Stimulated activated naive B cell treated with anti-CD40 and anti-IgM and Interleukin-4, amounts not matched to agents 10 μg/mL and 1 μg/mL and 100 μg/mL, for 72 hours (primary cell): Measurements from ENCODE around the gene PNPT1.

Experiments used
- ATAC-seq, 2 donors: fragments of 150-1000 bp; cut with Tn5 transposase; replicated peaks; 2 replicates each; pipeline ENCODE4 v1.10.0; 2021; ENCODE audit warnings: moderate library complexity in 1 of 2
- DNase-seq: peaks from one replicate; pipeline ENCODE4 v3.0.0; 2021
- H3K27ac Mint-ChIP-seq: one replicate; pipeline ENCODE4 v1.8.0; 2022; ENCODE audit warnings: mild to moderate bottlenecking, mixed read lengths
- H3K27me3 Mint-ChIP-seq, 2 donors: one replicate each; pipeline ENCODE4 v1.8.0; 2022; ENCODE audit warnings: mixed read lengths in 2 of 2
- H3K36me3 Mint-ChIP-seq, 2 donors: one replicate each; pipeline ENCODE4 v1.8.0; 2022; ENCODE audit warnings: mixed read lengths in 2 of 2, mild to moderate bottlenecking in 1 of 2
- H3K4me1 Mint-ChIP-seq, 2 donors: one replicate each; pipeline ENCODE4 v1.8.0; 2022; ENCODE audit warnings: mixed read lengths in 2 of 2, mild to moderate bottlenecking in 1 of 2
- H3K4me3 Mint-ChIP-seq, 2 donors: one replicate each; pipeline ENCODE4 v1.8.0; 2022; ENCODE audit warnings: mild to moderate bottlenecking in 2 of 2, mixed read lengths in 2 of 2, moderate library complexity in 1 of 2
- H3K9me3 Mint-ChIP-seq, 2 donors: one replicate each; pipeline ENCODE4 v1.8.0; 2022; ENCODE audit warnings: mixed read lengths in 2 of 2, mild to moderate bottlenecking in 1 of 2

PNPT1 gene

GRCh38 chr2:55620123-55620779 is 73.4 kb downstream of the PNPT1 start:
- H3K4me3 Mint-ChIP-seq = peak overlapping the region; percentile 47 to 65
- no peak for ATAC-seq
- DNase-seq = no peak
- no peaks in the 10 kb centered on the region for H3K9me3 Mint-ChIP-seq
- H3K36me3 Mint-ChIP-seq = peaks cover 16 to 22% of the 10 kb centered on the region in 2 donors
- no peaks in the 10 kb centered on the region for H3K27me3 Mint-ChIP-seq
- peaks cover 24 to 28% of the 10 kb centered on the region in 2 donors for H3K4me1 Mint-ChIP-seq
- peak overlapping the region; percentile 25 for H3K27ac Mint-ChIP-seq

- no peak overlapping the region for H3K4me3 Mint-ChIP-seq
- no peak overlapping the region for H3K27ac Mint-ChIP-seq
- peaks cover 15 to 27% of the 10 kb centered on the region in 2 donors for H3K4me1 Mint-ChIP-seq
- peak; percentile 38 to 46 for ATAC-seq
- H3K9me3 Mint-ChIP-seq = no peaks in the 10 kb centered on the region
- H3K36me3 Mint-ChIP-seq = peaks cover 17 to 21% of the 10 kb centered on the region in 2 donors
- no peaks in the 10 kb centered on the region for H3K27me3 Mint-ChIP-seq
- DNase-seq = peak; percentile 27
Measured at GRCh38 chr2:55618275-55619055, 75.2 kb downstream of the PNPT1 start.

GRCh38 chr2:55618025-55618274 is 75.7 kb downstream of the PNPT1 start:
- DNase-seq (no peak), ATAC-seq (no peak)
- Mint-ChIP-seq H3K36me3 (peaks cover 17 to 21% of the 10 kb centered on the region in 2 donors), H3K27me3 (no peaks in the 10 kb centered on the region), H3K9me3 (no peaks in the 10 kb centered on the region), H3K4me1 (peaks cover 12 to 27% of the 10 kb centered on the region in 2 donors), H3K4me3 (no peak overlapping the region), H3K27ac (no peak overlapping the region)

GRCh38 chr2:55617175-55618024 is 76.2 kb downstream of the PNPT1 start, which contains the start of gene PPP4R3B:
Gene PPP4R3B, minus strand, starts transcription at chr2:55617622. Its CDS starts 337 bp downstream, at chr2:55617285.
- Mint-ChIP-seq H3K27ac (no peak within 1 kb of the TSS), H3K4me3 (no peak within 1 kb of the TSS), H3K27me3 (no peaks in the 10 kb centered on the region), H3K36me3 (peaks cover 15 to 17% of the 10 kb centered on the region in 2 donors), H3K4me1 (peaks cover 12 to 26% of the 10 kb centered on the region in 2 donors), H3K9me3 (no peaks in the 10 kb centered on the region)
- peak; percentile 100 for DNase-seq
- ATAC-seq = peak; percentile 87 to 89

- H3K27me3 Mint-ChIP-seq = no peaks in the 10 kb centered on the region
- no peak overlapping the region for H3K4me3 Mint-ChIP-seq
- H3K9me3 Mint-ChIP-seq = no peaks in the 10 kb centered on the region
- peaks cover 14 to 16% of the 10 kb centered on the region in 2 donors for H3K36me3 Mint-ChIP-seq
- no peak overlapping the region for H3K27ac Mint-ChIP-seq
- ATAC-seq (peak; percentile 6 to 14), DNase-seq (peak; percentile 21)
- peaks cover 12 to 23% of the 10 kb centered on the region in 2 donors for H3K4me1 Mint-ChIP-seq
Measured at GRCh38 chr2:55616551-55617174, 77.0 kb downstream of the PNPT1 start.

- ATAC-seq = no peak
- Mint-ChIP-seq H3K4me1 (peaks cover 21 to 33% of the 10 kb centered on the region in 2 donors), H3K9me3 (no peaks in the 10 kb centered on the region), H3K27ac (no peak overlapping the region), H3K4me3 (no peak overlapping the region), H3K36me3 (peaks cover 14 to 31% of the 10 kb centered on the region in 2 donors), H3K27me3 (no peaks in the 10 kb centered on the region)
- no peak for DNase-seq
Measured at GRCh38 chr2:55611997-55612396, 81.6 kb downstream of the PNPT1 start.

- H3K27ac Mint-ChIP-seq = no peak overlapping the region
- H3K36me3 Mint-ChIP-seq = peaks cover 17 to 35% of the 10 kb centered on the region in 2 donors
- ATAC-seq = no peak
- no peak overlapping the region for H3K4me3 Mint-ChIP-seq
- no peaks in the 10 kb centered on the region for H3K9me3 Mint-ChIP-seq
- peaks cover 21 to 33% of the 10 kb centered on the region in 2 donors for H3K4me1 Mint-ChIP-seq
- DNase-seq = no peak
- no peaks in the 10 kb centered on the region for H3K27me3 Mint-ChIP-seq
Measured at GRCh38 chr2:55610954-55611743, 82.5 kb downstream of the PNPT1 start.

GRCh38 chr2:55609938-55610578 is 83.6 kb downstream of the PNPT1 start:
- Mint-ChIP-seq H3K4me1 (peaks cover 17 to 27% of the 10 kb centered on the region in 2 donors), H3K27me3 (no peaks in the 10 kb centered on the region), H3K9me3 (no peaks in the 10 kb centered on the region), H3K27ac (peak overlapping the region; percentile 48), H3K36me3 (peaks cover 13 to 35% of the 10 kb centered on the region in 2 donors), H3K4me3 (no peak overlapping the region)
- ATAC-seq (no peak), DNase-seq (no peak)

- Mint-ChIP-seq H3K36me3 (peaks cover 11 to 33% of the 10 kb centered on the region in 2 donors), H3K4me3 (no peak overlapping the region), H3K27ac (no peak overlapping the region), H3K27me3 (no peaks in the 10 kb centered on the region), H3K4me1 (peaks cover 18 to 24% of the 10 kb centered on the region in 2 donors), H3K9me3 (no peaks in the 10 kb centered on the region)
- DNase-seq (no peak), ATAC-seq (no peak)
Measured at GRCh38 chr2:55609193-55609794, 84.3 kb downstream of the PNPT1 start.

- no peaks in the 10 kb centered on the region for H3K27me3 Mint-ChIP-seq
- DNase-seq = no peak
- H3K9me3 Mint-ChIP-seq = no peaks in the 10 kb centered on the region
- H3K4me3 Mint-ChIP-seq = no peak overlapping the region
- H3K27ac Mint-ChIP-seq = no peak overlapping the region
- ATAC-seq = no peak
- peaks cover 13 to 34% of the 10 kb centered on the region in 2 donors for H3K36me3 Mint-ChIP-seq
- H3K4me1 Mint-ChIP-seq = peaks cover 16 to 22% of the 10 kb centered on the region in 2 donors
Measured at GRCh38 chr2:55607717-55608116, 85.9 kb downstream of the PNPT1 start.

- no peak for ATAC-seq
- no peak for DNase-seq
- peaks cover 23 to 36% of the 10 kb centered on the region in 2 donors for H3K36me3 Mint-ChIP-seq
- no peak overlapping the region for H3K4me3 Mint-ChIP-seq
- no peak overlapping the region for H3K27ac Mint-ChIP-seq
- peaks cover 14 to 19% of the 10 kb centered on the region in 2 donors for H3K4me1 Mint-ChIP-seq
- H3K9me3 Mint-ChIP-seq = no peaks in the 10 kb centered on the region
- no peaks in the 10 kb centered on the region for H3K27me3 Mint-ChIP-seq
Measured at GRCh38 chr2:55604027-55604565, 89.5 kb downstream of the PNPT1 start.

GRCh38 chr2:55601849-55602248 is 91.8 kb downstream of the PNPT1 start:
- Mint-ChIP-seq H3K4me1 (peaks cover 8% of the 10 kb centered on the region in 2 donors), H3K27me3 (no peaks in the 10 kb centered on the region), H3K27ac (no peak overlapping the region), H3K36me3 (peaks cover 23 to 40% of the 10 kb centered on the region in 2 donors), H3K4me3 (no peak overlapping the region), H3K9me3 (no peaks in the 10 kb centered on the region)
- DNase-seq (no peak), ATAC-seq (no peak)
